ENCODE data around the gene ZBTB7C. TPM values are rescaled to one million over a fixed set of nuclear protein-coding genes. Genes with fewer than 3 reads are reported as not detected.

ZBTB7C gene
- total RNA-seq, 3 donors from 2014 or later = 5.6 to 26.5 (median 6.1) TPM

GRCh38 chr18:48310999-48311398, 98.2 kb downstream of the ZBTB7C start:
- Histone ChIP-seq H3K27me3 (no peaks in the 10 kb centered on the region), H3K9me3 (no peaks in the 10 kb centered on the region), H3K4me3 (no peak overlapping the region), H3K4me1 (peaks cover 3 to 8% of the 10 kb centered on the region in 2 donors), H3K27ac (peak overlapping the region; percentile 62 to 72), H3K36me3 (no peaks in the 10 kb centered on the region)
- TF ChIP-seq POLR2AphosphoS5 (IDR thresholded peaks at IDR 0.05) (no peak), POLR2A (IDR thresholded peaks at IDR 0.05) (no peak), CTCF (IDR thresholded peaks at IDR 0.05) (no peak)
- no peak for DNase-seq (ENCODE audit: low spot score in 2 of 2)
- intact Hi-C loops (cut with DNase I; ENCODE audit: low total_unique reads) = no loop called here

- intact Hi-C loops (cut with DNase I; ENCODE audit: low total_unique reads) = no loop called here
- TF ChIP-seq POLR2AphosphoS5 (IDR thresholded peaks at IDR 0.05) = no peak
- TF ChIP-seq CTCF (IDR thresholded peaks at IDR 0.05) = no peak
- no peak for TF ChIP-seq POLR2A (IDR thresholded peaks at IDR 0.05)
- no peaks in the 10 kb centered on the region for H3K36me3 ChIP-seq
- H3K4me1 ChIP-seq = peaks cover 3 to 8% of the 10 kb centered on the region in 2 donors
- H3K27me3 ChIP-seq = no peaks in the 10 kb centered on the region
- H3K9me3 ChIP-seq = no peaks in the 10 kb centered on the region
- peak overlapping the region; percentile 62 to 72 for H3K27ac ChIP-seq
- no peak overlapping the region for H3K4me3 ChIP-seq
- no peak for DNase-seq (ENCODE audit: low spot score in 2 of 2)
These were observed 98.8 kb downstream of the ZBTB7C start for GRCh38 chr18:48310353-48310752.

GRCh38 chr18:48308755-48309575, 100.2 kb downstream of the ZBTB7C start:
- DNase-seq (ENCODE audit: low spot score in 2 of 2) = no peak
- H3K9me3 ChIP-seq = no peaks in the 10 kb centered on the region
- peaks cover 3 to 8% of the 10 kb centered on the region in 2 donors for H3K4me1 ChIP-seq

GRCh38 chr18:48308027-48308635, 101.1 kb downstream of the ZBTB7C start:
- H3K27ac ChIP-seq = peak overlapping the region; percentile 62 to 76
- no peaks in the 10 kb centered on the region for H3K9me3 ChIP-seq
- TF ChIP-seq CTCF (IDR thresholded peaks at IDR 0.05) (no peak), POLR2A (IDR thresholded peaks at IDR 0.05) (no peak), POLR2AphosphoS5 (IDR thresholded peaks at IDR 0.05) (peak in 2 of 3 donors; percentile 24 to 42)
- no peaks in the 10 kb centered on the region for H3K36me3 ChIP-seq
- H3K4me1 ChIP-seq = peaks cover 3 to 8% of the 10 kb centered on the region in 2 donors
- peak in 1 of 2 donors; percentile 66 for DNase-seq (ENCODE audit: low spot score in 2 of 2)
- no peaks in the 10 kb centered on the region for H3K27me3 ChIP-seq
- intact Hi-C loops (cut with DNase I; ENCODE audit: low total_unique reads) = no loop called here
- peak overlapping the region in 1 of 3 donors; percentile 16 for H3K4me3 ChIP-seq

More at GRCh38 chr18:48308755-48309575, 100.2 kb downstream of the ZBTB7C start:
- no peaks in the 10 kb centered on the region for H3K36me3 ChIP-seq
- intact Hi-C loops (cut with DNase I; ENCODE audit: low total_unique reads) = no loop called here
- H3K27me3 ChIP-seq = no peaks in the 10 kb centered on the region
- no peak overlapping the region for H3K4me3 ChIP-seq
- TF ChIP-seq POLR2AphosphoS5 (IDR thresholded peaks at IDR 0.05) = no peak
- no peak for TF ChIP-seq POLR2A (IDR thresholded peaks at IDR 0.05)
- no peak for TF ChIP-seq CTCF (IDR thresholded peaks at IDR 0.05)
- peak overlapping the region; percentile 62 to 76 for H3K27ac ChIP-seq

- Histone ChIP-seq H3K27me3 (no peaks in the 10 kb centered on the region), H3K9me3 (no peaks in the 10 kb centered on the region), H3K36me3 (no peaks in the 10 kb centered on the region), H3K4me1 (peaks cover 3 to 8% of the 10 kb centered on the region in 2 donors), H3K4me3 (no peak overlapping the region), H3K27ac (peak overlapping the region; percentile 61 to 62)
- intact Hi-C loops (cut with DNase I; ENCODE audit: low total_unique reads) = no loop called here
- no peak for DNase-seq (ENCODE audit: low spot score in 2 of 2)
- no peak for TF ChIP-seq POLR2A (IDR thresholded peaks at IDR 0.05)
- TF ChIP-seq CTCF (IDR thresholded peaks at IDR 0.05) = no peak
- no peak for TF ChIP-seq POLR2AphosphoS5 (IDR thresholded peaks at IDR 0.05)
These were observed 102.3 kb downstream of the ZBTB7C start for GRCh38 chr18:48306838-48307237.
